Measurements from ENCODE around the gene STT3B.

DNA sequence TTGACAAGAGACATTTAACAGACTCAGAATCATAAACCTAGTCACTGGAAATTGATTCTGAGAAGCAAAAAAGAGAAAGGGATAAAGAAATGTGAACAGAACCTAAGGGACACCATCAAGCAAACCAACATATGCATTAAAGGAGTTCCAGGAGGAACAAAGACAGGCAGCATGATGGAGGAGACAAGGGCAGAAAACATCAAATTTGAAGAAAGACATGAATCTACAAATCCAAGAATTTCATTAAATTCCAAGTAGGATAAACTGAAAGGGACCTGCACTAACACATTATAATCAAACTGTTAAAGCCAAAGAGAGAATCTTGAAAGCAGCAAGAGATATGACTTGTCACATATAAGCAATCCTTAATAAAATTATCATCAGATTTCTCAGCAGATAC, 122.3 kb downstream of the STT3B start:
- TF ChIP-seq, protein P1, sequence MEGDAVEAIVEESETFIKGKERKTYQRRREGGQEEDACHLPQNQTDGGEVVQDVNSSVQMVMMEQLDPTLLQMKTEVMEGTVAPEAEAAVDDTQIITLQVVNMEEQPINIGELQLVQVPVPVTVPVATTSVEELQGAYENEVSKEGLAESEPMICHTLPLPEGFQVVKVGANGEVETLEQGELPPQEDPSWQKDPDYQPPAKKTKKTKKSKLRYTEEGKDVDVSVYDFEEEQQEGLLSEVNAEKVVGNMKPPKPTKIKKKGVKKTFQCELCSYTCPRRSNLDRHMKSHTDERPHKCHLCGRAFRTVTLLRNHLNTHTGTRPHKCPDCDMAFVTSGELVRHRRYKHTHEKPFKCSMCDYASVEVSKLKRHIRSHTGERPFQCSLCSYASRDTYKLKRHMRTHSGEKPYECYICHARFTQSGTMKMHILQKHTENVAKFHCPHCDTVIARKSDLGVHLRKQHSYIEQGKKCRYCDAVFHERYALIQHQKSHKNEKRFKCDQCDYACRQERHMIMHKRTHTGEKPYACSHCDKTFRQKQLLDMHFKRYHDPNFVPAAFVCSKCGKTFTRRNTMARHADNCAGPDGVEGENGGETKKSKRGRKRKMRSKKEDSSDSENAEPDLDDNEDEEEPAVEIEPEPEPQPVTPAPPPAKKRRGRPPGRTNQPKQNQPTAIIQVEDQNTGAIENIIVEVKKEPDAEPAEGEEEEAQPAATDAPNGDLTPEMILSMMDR (conservative IDR thresholded peaks at IDR 0.05), result no peak
- TF ChIP-seq EZH2 (IDR thresholded peaks at IDR 0.05; ENCODE audit: low read depth), result no peak
